ENCODE measurements around the gene KRTAP10-10.

GRCh38 chr21:44615911-44616590, 21.1 kb upstream of the KRTAP10-10 start:
- TF ChIP-seq CTCF (IDR thresholded peaks at IDR 0.05 in 4 of 5, conservative IDR thresholded peaks at IDR 0.05 in 1 of 5): no peak
- no peak for TF ChIP-seq POLR2A (IDR thresholded peaks at IDR 0.05)
